Neural progenitor cell (in vitro differentiated cells): ENCODE results near the gene PLA2G2A.

Source experiments
- CTCF ChIP-seq: fragments of 200-600 bp; sonication (generic); IDR thresholded peaks from 2 replicates; pipeline ENCODE4 v1.5.1; 2017; ENCODE audit warnings: antibody characterized with exemption, mild to moderate bottlenecking
- EZH2phosphoT487 ChIP-seq: fragments of 200-600 bp; sonication (generic); IDR thresholded peaks from 2 replicates; pipeline ENCODE4 v1.6.1; 2017; ENCODE audit warnings: antibody characterized with exemption

GRCh38 chr1:20008391-20008841, 29.0 kb upstream of the PLA2G2A start:
- TF ChIP-seq CTCF = no peak
- TF ChIP-seq EZH2phosphoT487 = no peak
